ENCODE measurements around the gene DCAF12.
"Not testable (repeated sequence)": the region's sequence is repeated elsewhere in the genome, so short reads cannot be mapped to it uniquely, and the experiment has no call there.

Gene DCAF12

DNA sequence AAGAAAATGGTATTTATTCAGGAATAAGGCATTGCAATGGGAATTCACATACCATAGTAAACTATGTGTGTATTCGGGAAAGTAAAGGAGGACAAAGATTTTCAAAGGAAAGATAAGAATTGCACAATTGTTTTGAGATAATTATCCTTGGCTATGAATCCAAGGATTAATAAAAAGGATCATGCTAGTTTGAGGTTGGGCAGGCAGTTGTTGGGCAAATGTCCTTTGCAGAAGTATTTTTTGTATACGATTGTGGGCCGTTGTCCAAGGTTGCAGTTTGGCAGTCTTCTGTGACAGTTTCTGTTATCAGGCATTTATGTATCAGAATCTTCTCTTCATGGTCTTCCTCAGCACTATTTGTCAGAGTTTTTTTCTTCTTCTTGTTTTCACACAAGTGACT, 67.2 kb downstream of the DCAF12 start:
- no peak for DNase-seq

DNA sequence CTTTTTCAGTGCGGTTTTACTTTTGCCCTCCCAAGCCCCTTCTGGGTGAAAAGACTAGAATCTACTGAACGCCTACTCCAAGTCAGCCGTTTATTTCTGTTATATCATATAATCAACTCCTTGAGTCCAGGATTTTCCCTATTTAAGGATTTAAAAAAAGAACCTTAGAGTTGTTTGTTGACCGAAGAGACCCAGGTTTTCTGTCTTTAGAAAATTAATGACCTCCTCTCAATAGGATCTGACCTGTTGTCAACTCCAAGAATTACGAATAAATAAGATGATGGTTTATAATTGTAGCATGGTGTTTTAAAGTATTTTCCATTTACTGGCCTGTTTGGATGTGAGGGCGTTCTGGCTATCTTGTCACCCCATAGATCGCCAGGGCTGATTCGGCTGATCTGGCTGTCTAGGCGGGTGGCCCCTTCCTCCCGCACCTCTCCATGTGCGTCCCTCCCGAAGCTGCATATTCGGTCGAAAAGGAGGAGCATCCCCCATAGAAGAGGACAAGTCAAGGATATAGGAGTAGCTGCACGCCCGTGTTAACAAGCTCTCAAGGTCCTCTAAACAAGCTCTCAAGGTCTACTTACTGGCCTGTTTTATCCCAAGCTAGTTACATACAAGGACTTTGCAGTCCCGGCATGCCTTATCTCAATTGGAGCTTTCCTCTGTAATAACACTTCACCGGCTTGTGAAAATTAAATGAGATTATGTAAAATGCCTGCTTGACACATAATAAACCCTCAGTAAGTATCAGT, 76.7 kb downstream of the DCAF12 start:
- peak; percentile 56 for DNase-seq

DNA sequence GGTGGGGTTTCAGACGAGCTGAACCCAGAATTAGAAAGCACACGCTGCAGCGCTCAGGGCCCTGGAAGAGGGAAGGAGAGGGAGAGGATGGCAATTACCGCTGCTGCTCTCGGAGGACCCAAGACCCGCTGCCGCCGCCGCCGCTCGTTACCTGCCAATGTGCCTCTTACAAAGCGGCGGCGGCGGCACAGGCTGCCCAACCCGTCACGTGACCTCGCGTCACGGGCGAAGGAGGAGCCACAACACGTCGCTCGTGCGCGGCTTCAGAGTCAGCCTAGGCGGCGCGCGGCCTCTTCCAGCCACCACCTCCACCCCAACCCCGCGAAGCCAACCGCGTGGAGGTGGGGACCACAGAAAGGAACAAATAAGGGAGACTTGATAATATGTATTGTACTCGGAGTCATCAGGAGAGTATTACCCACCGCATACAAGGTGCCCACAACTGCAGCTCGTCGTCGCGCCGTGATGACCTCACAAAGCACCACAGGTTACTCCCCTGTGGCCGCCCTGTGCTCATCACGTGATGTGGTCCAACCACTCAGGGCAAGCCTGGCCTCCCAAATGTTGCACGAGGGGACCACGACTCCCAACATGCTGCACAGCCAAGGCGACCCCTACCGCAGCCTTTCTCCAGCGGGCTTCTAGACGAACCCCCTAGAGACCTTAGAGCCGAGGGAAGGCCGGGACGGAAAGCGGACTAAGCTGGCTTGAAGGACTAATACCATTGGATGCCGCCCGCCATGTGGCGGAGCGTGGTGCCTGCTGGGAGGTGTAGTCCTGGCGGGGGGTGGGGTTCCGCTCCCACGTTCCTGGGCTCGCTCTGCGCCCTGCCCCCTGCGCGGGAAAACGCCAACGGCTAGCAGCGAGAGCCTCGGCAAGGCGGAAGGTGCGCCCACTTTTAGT, 77.5 kb downstream of the DCAF12 start, which contains the start of gene UBAP2:
UBAP2 (minus strand) TSS at position 161 of the 903 bp plus-strand sequence. CDS start 31,739 bp downstream, outside the sequence.
- peak; percentile 94 for DNase-seq

DNA sequence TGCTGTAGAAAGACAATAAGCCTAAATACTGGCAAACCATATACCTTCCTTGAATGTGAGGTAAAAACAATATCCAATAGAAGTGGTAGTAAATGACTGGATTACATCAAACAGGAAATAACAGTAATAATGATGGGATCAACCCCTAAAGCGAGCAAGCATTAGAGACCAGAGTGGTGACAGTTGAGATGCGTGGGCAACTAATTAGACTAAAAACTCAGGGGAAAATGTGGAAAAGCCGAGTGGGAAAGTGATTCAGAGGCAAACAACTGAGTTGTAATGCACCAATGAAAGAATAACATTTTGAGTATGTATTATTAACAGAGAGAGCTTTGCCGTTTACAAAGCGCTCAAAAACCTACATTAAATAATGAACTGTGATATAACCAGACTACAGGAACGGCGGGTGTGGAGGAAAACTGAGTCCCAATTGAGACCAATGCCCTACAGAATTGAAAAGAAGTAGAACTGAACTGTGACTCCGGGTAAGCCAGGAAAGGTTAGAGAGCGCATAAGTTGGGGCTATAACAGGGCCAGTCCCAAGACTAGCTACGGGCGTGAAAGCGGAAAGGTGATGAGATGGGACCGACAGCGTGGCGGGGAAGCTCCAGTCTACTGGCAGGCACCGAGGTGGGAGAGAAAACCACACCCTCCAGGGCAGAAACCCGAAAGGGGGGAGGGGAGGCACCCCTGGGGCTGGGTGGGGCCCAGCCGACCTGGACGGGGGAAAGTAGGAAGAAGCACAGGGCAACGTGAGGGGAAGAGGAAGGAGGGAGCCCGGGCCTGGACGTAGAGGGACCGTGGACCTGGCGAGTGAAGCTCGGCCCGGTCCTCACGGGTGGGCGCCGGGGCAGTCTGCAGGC, 78.4 kb downstream of the DCAF12 start:
- no peak for DNase-seq

DNA sequence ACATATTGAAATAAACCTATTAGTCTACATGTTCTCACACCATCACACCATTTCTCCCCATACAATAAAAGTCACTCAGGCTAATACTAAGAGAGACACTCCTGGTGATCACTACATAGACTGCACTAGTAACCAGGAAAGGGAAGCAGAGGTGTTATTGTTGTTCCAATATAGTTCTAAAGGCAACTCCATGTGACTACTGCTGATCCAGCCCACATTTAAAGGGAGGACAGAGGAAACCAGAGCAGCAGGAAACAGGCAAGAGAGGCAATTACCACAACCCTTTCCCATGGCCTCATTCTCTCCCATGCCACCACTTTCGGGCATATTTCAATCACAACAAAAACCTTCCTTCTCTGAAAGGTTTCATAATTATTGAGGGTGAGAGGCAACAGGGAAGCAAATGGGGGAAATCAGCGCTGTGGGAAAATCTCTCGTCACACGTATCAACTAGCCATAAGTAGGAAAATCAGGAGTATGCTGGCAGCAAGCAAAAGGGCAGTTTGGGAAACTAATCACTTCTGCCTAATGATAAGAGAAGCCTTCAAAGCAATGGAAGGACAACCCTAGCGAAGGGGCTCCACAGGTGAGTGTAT, 79.6 kb downstream of the DCAF12 start:
- DNase-seq = no peak

DNA sequence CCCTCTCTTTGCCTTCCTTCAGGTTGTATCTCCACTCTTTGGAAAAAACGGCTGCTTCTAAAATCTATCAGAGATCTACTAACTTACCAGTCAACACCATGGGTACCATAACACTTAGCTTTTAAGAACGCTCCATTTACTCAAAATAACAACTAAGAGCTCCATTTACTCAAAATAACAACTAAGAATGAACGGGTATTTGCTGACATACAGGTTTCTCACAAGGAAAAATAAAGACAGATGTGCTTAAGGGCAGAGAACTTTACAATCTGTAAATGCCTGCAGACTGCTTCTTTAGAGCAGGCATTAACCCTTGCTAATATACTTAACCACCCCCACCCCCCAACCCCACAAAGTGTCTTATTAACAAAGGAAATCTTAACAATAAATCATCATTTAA, 80.6 kb downstream of the DCAF12 start:
- DNase-seq = no peak

DNA sequence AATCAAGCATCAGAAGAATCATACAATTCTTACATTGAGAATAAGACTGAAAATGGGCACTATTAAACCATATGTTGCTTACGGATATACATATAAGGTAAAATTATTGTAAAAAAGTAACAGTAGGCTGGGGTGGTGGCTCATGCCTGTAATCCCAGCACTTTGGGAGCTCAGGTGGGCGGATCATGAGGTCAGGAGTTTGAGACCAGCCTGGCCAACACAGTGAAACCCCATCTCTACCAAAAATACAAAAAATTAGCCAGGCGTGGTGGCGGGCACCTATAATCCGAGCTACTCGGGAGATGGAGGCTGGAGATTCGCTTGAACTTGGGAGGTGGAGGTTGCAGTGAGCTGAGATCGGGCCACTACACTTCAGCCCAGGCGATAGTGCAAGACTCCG, 84.4 kb downstream of the DCAF12 start:
- DNase-seq = not testable (repeated sequence)

DNA sequence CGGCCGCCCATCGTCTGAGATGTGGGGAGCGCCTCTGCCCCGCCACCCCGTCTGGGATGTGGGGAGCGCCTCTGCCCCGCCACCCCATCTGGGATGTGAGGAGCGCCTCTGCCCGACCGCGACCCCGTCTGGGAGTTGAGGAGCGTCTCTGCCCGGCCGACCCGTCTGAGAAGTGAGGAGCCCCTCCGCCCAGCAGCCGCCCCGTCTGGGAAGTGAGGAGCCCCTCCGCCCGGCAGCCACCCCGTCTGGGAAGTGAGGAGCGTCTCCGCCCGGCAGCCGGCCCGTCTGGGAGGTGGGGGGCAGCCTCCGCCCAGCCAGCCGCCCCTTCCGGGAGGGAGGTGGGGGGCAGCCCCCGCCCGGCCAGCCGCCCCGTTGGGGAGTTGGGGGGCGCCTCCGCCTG, 87.6 kb downstream of the DCAF12 start:
- DNase-seq = not testable (repeated sequence)

DNA sequence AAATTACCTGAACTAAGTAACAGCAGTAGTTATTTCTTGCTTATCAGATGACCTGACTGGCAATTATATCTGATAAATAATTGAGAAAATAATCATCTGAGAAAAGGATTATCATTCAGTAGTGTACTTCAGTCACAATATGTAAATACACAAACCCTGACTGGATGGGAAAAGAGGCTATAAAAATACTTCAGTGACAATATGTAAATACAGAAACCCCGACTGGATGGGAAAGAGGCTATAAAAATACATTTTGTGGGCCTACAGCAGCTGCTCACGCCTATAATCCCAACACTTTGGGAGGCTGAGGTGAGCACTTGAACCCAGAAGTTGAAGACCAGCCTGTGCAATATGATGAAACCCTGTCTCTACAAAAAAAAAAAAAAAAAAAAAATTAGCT, 88.9 kb downstream of the DCAF12 start:
- DNase-seq = peak; percentile 81

DNA sequence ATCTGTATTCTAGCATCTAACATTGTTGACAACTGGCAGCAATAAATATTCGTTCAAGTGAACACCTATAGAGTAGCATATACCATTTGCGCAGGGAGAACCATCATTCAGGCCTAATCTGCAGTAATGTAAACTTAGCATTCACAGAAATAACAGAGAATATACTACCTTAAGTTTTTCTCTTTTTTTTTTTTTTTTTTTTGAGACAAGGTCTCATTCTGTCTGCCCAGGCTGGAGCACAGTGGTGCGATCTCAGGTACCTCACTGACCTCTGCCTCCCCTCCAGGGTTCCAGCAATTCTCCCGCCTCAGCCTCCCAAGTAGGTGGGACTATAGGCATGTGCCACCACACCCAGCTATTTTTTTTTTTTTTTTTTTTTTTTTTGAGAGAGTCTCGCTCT, 89.9 kb downstream of the DCAF12 start:
- no peak for DNase-seq

Data from NCI-H2029 treated with DMSO at 0.1 percent for 48 hours (cell line).